Left renal cortex interstitium (tissue), 4 donors: ENCODE results near the gene ABHD16A. TPM values are rescaled to one million over a fixed set of nuclear protein-coding genes. Genes with fewer than 3 reads are reported as not detected.

ENCODE experiments used
- DNase-seq, 4 donors: peaks; one replicate each; pipeline ENCODE4 v3.0.0-alpha.2; 2013; ENCODE audit warnings: low read depth in 4 of 4, low spot score in 2 of 4, missing footprints in 1 of 4
- polyA plus RNA-seq, 4 donors: library from polyadenylated mRNA; unstranded; fragments of 120-200 nt; gene quantifications; one replicate each; pipeline ENCODE4 v1.2.1, GENCODE V29; 2013; ENCODE audit not compliant: insufficient read length in 4 of 4

Gene ABHD16A
- polyA plus RNA-seq, 4 donors, result 54.3 to 74.8 (median 61.5) TPM

- DNase-seq, result no peak
These were observed 11.5 kb downstream of the ABHD16A start for GRCh38 chr6:31691564-31692108.

GRCh38 chr6:31691078-31691463 is 12.1 kb downstream of the ABHD16A start:
- no peak for DNase-seq

GRCh38 chr6:31690231-31691077 is 12.7 kb downstream of the ABHD16A start:
- no peak for DNase-seq

GRCh38 chr6:31689249-31690110 is 13.6 kb downstream of the ABHD16A start:
- no peak for DNase-seq

GRCh38 chr6:31687860-31688693 is 15.0 kb downstream of the ABHD16A start:
- no peak for DNase-seq

- no peak for DNase-seq
These were observed 15.8 kb downstream of the ABHD16A start for GRCh38 chr6:31687321-31687720.

GRCh38 chr6:31686483-31686882 is 16.6 kb downstream of the ABHD16A start:
- no peak for DNase-seq

GRCh38 chr6:31683591-31683990 is 19.5 kb downstream of the ABHD16A start:
- no peak for DNase-seq

- no peak for DNase-seq
These were observed 21.9 kb downstream of the ABHD16A start for GRCh38 chr6:31681135-31681671.

GRCh38 chr6:31680226-31681134 is 22.6 kb downstream of the ABHD16A start, which contains the start of gene LY6G5C:
LY6G5C (minus strand) TSS chr6:31681067; CDS start chr6:31680373, 694 bp downstream.
- DNase-seq, result peak in 2 of 4 donors; percentile 67 to 80

GRCh38 chr6:31677955-31678354 is 25.2 kb downstream of the ABHD16A start:
- DNase-seq, result no peak

GRCh38 chr6:31676904-31677303 is 26.2 kb downstream of the ABHD16A start:
- no peak for DNase-seq

- no peak for DNase-seq
These were observed 26.7 kb downstream of the ABHD16A start for GRCh38 chr6:31676322-31676903.

GRCh38 chr6:31669676-31670075 is 33.4 kb downstream of the ABHD16A start, which contains the start of gene LY6G5B:
LY6G5B (plus strand) TSS chr6:31669976; CDS start chr6:31670951, 975 bp downstream.
- no peak for DNase-seq

GRCh38 chr6:31666337-31666965 is 36.7 kb downstream of the ABHD16A start:
- no peak for DNase-seq

GRCh38 chr6:31665501-31666336 is 37.4 kb downstream of the ABHD16A start, which contains the start of gene CSNK2B:
CSNK2B (plus strand) TSS chr6:31666080; CDS start chr6:31666832, 752 bp downstream.
- peak; percentile 88 to 97 (median 92) for DNase-seq
